Naive thymus-derived CD8-positive, alpha-beta T cell (primary cell): ENCODE data around the gene ADGRL3. TPM values are rescaled to one million over a fixed set of nuclear protein-coding genes. Genes with fewer than 3 reads are reported as not detected.

Source experiments
- ATAC-seq, 2 donors: fragments of 150-1000 bp; cut with Tn5 transposase in 1 of 2; sonication (Bioruptor Pico), chemical (Tn5 transposase) in 1 of 2; 1 replicate in 1 of 2; 2 replicates in 1 of 2; pipeline ENCODE4 v1.10.0; 2021; ENCODE audit warnings: mild to moderate bottlenecking in 2 of 2, moderate library complexity in 2 of 2
- POLR2A ChIA-PET: fragments of 350-600 bp; sonication (Branson Sonifier 250); formaldehyde crosslinking; loops from one replicate; lab custom pipeline; 2021; ENCODE audit warnings: antibody characterized with exemption; lab: Charles Lee
- DNase-seq, 10 donors: peaks; one replicate each; pipeline versions ENCODE4 v3.0.0 to v3.0.0-alpha.2; 2020 to 2022
- H3K27ac Mint-ChIP-seq, 10 donors: one replicate each; pipeline ENCODE4 v1.8.0; 2020 to 2022; ENCODE audit warnings: mild to moderate bottlenecking in 10 of 10, mixed read lengths in 10 of 10, moderate library complexity in 4 of 10, inconsistent platforms in 1 of 10
- H3K27me3 Mint-ChIP-seq, 5 donors: one replicate each; pipeline ENCODE4 v1.8.0; 2021 to 2022; ENCODE audit warnings: mixed read lengths in 5 of 5
- H3K36me3 Mint-ChIP-seq, 3 donors: one replicate each; pipeline ENCODE4 v1.8.0; 2020 to 2022; ENCODE audit warnings: mixed read lengths in 3 of 3, mild to moderate bottlenecking in 2 of 3, inconsistent platforms in 1 of 3
- H3K4me1 Mint-ChIP-seq, 4 donors: one replicate each; pipeline ENCODE4 v1.8.0; 2021 to 2022; ENCODE audit warnings: mixed read lengths in 4 of 4
- H3K4me3 Mint-ChIP-seq, 10 donors: one replicate each; pipeline ENCODE4 v1.8.0; 2020 to 2022; ENCODE audit warnings: mild to moderate bottlenecking in 10 of 10, mixed read lengths in 10 of 10, moderate library complexity in 6 of 10, inconsistent platforms in 1 of 10
- H3K9me3 Mint-ChIP-seq, 9 donors: one replicate each; pipeline ENCODE4 v1.8.0; 2020 to 2022; ENCODE audit warnings: mixed read lengths in 9 of 9, mild to moderate bottlenecking in 3 of 9, inconsistent platforms in 1 of 9, moderate library complexity in 1 of 9
- polyA plus RNA-seq, 3 donors: library from polyadenylated mRNA; unstranded; fragments of 300-500 nt; fragmentation: Illumina TruSeq; gene quantifications; one replicate each; pipeline ENCODE4 v1.2.3, GENCODE V29; 2021
- total RNA-seq, 8 experiments: library from RNA in 2 of 8; stranded (reverse) in 2 of 8; gene quantifications; one replicate each; pipeline ENCODE4 v1.2.3 and lab custom pipeline; 2021 to 2026

ADGRL3 gene
- total and polyA plus RNA-seq, 5 experiments from 2014 or later, result not detected

GRCh38 chr4:61889117-61889516 is 689.0 kb downstream of the ADGRL3 start:
- no peak overlapping the region for H3K27ac Mint-ChIP-seq
- POLR2A ChIA-PET, result no interaction called here
- ATAC-seq, result no peak
- DNase-seq, result no peak
- no peaks in the 10 kb centered on the region for H3K27me3 Mint-ChIP-seq
- peaks cover 0 to 12% (median 4%) of the 10 kb centered on the region in 9 donors for H3K9me3 Mint-ChIP-seq
- H3K4me1 Mint-ChIP-seq, result no peaks in the 10 kb centered on the region
- H3K4me3 Mint-ChIP-seq, result no peak overlapping the region
- no peaks in the 10 kb centered on the region for H3K36me3 Mint-ChIP-seq

GRCh38 chr4:61890321-61890720 is 690.2 kb downstream of the ADGRL3 start:
- DNase-seq, result no peak
- POLR2A ChIA-PET, result no interaction called here
- no peak overlapping the region for H3K27ac Mint-ChIP-seq
- ATAC-seq, result no peak
- H3K4me3 Mint-ChIP-seq, result no peak overlapping the region
- no peaks in the 10 kb centered on the region for H3K36me3 Mint-ChIP-seq
- H3K4me1 Mint-ChIP-seq, result no peaks in the 10 kb centered on the region
- peaks cover 0 to 16% (median 7%) of the 10 kb centered on the region in 9 donors for H3K9me3 Mint-ChIP-seq
- peaks cover 0 to 2% (median 0%) of the 10 kb centered on the region in 5 donors for H3K27me3 Mint-ChIP-seq

- no peak overlapping the region for H3K4me3 Mint-ChIP-seq
- peaks cover 0 to 2% (median 0%) of the 10 kb centered on the region in 5 donors for H3K27me3 Mint-ChIP-seq
- H3K36me3 Mint-ChIP-seq, result no peaks in the 10 kb centered on the region
- no peak for ATAC-seq
- H3K9me3 Mint-ChIP-seq, result peaks cover 0 to 17% (median 5%) of the 10 kb centered on the region in 9 donors
- no peak overlapping the region for H3K27ac Mint-ChIP-seq
- POLR2A ChIA-PET, result no interaction called here
- no peaks in the 10 kb centered on the region for H3K4me1 Mint-ChIP-seq
- DNase-seq, result no peak
Observed at GRCh38 chr4:61891953-61892352, 691.8 kb downstream of the ADGRL3 start.

- DNase-seq, result no peak
- Mint-ChIP-seq H3K27me3 (peaks cover 0 to 2% (median 0%) of the 10 kb centered on the region in 5 donors), H3K4me1 (no peaks in the 10 kb centered on the region), H3K4me3 (no peak overlapping the region), H3K36me3 (no peaks in the 10 kb centered on the region), H3K27ac (no peak overlapping the region), H3K9me3 (peaks cover 0 to 21% (median 11%) of the 10 kb centered on the region in 9 donors)
- POLR2A ChIA-PET, result no interaction called here
- ATAC-seq, result no peak
Observed at GRCh38 chr4:61896634-61897033, 696.5 kb downstream of the ADGRL3 start.

- Mint-ChIP-seq H3K9me3 (peaks cover 0 to 7% (median 0%) of the 10 kb centered on the region in 9 donors), H3K4me3 (no peak overlapping the region), H3K27ac (no peak overlapping the region), H3K36me3 (no peaks in the 10 kb centered on the region), H3K27me3 (no peaks in the 10 kb centered on the region), H3K4me1 (no peaks in the 10 kb centered on the region)
- DNase-seq (no peak), ATAC-seq (no peak)
- POLR2A ChIA-PET, result no interaction called here
Observed at GRCh38 chr4:61909031-61909430, 708.9 kb downstream of the ADGRL3 start.

GRCh38 chr4:61911313-61911756 is 711.2 kb downstream of the ADGRL3 start:
- Mint-ChIP-seq H3K36me3 (no peaks in the 10 kb centered on the region), H3K27ac (no peak overlapping the region), H3K27me3 (no peaks in the 10 kb centered on the region), H3K4me3 (no peak overlapping the region), H3K4me1 (no peaks in the 10 kb centered on the region), H3K9me3 (peaks cover 0 to 13% (median 0%) of the 10 kb centered on the region in 9 donors)
- ATAC-seq, result no peak
- no peak for DNase-seq
- POLR2A ChIA-PET, result no interaction called here

- Mint-ChIP-seq H3K4me3 (no peak overlapping the region), H3K36me3 (no peaks in the 10 kb centered on the region), H3K4me1 (no peaks in the 10 kb centered on the region), H3K9me3 (peaks cover 0 to 16% (median 4%) of the 10 kb centered on the region in 9 donors), H3K27me3 (no peaks in the 10 kb centered on the region), H3K27ac (no peak overlapping the region)
- DNase-seq (no peak), ATAC-seq (no peak)
- POLR2A ChIA-PET, result no interaction called here
Observed at GRCh38 chr4:61913619-61914018, 713.5 kb downstream of the ADGRL3 start.

- Mint-ChIP-seq H3K4me3 (no peak overlapping the region), H3K27me3 (no peaks in the 10 kb centered on the region), H3K27ac (no peak overlapping the region), H3K9me3 (peaks cover 0 to 17% (median 3%) of the 10 kb centered on the region in 9 donors), H3K4me1 (no peaks in the 10 kb centered on the region), H3K36me3 (no peaks in the 10 kb centered on the region)
- POLR2A ChIA-PET, result no interaction called here
- no peak for ATAC-seq
- no peak for DNase-seq
Observed at GRCh38 chr4:61915501-61915900, 715.4 kb downstream of the ADGRL3 start.

- H3K36me3 Mint-ChIP-seq, result no peaks in the 10 kb centered on the region
- H3K27ac Mint-ChIP-seq, result no peak overlapping the region
- H3K9me3 Mint-ChIP-seq, result peaks cover 0 to 17% (median 4%) of the 10 kb centered on the region in 9 donors
- H3K4me3 Mint-ChIP-seq, result no peak overlapping the region
- DNase-seq (no peak), ATAC-seq (no peak)
- no peaks in the 10 kb centered on the region for H3K27me3 Mint-ChIP-seq
- POLR2A ChIA-PET, result no interaction called here
- H3K4me1 Mint-ChIP-seq, result no peaks in the 10 kb centered on the region
Observed at GRCh38 chr4:61918507-61918906, 718.4 kb downstream of the ADGRL3 start.

- no peak overlapping the region for H3K27ac Mint-ChIP-seq
- DNase-seq (no peak), ATAC-seq (no peak)
- no peaks in the 10 kb centered on the region for H3K36me3 Mint-ChIP-seq
- no peaks in the 10 kb centered on the region for H3K27me3 Mint-ChIP-seq
- POLR2A ChIA-PET, result no interaction called here
- no peak overlapping the region for H3K4me3 Mint-ChIP-seq
- peaks cover 0 to 17% (median 4%) of the 10 kb centered on the region in 9 donors for H3K9me3 Mint-ChIP-seq
- H3K4me1 Mint-ChIP-seq, result no peaks in the 10 kb centered on the region
Observed at GRCh38 chr4:61918987-61919386, 718.9 kb downstream of the ADGRL3 start.

- Mint-ChIP-seq H3K27ac (no peak overlapping the region), H3K4me3 (no peak overlapping the region), H3K27me3 (no peaks in the 10 kb centered on the region), H3K9me3 (peaks cover 0 to 17% (median 4%) of the 10 kb centered on the region in 9 donors), H3K4me1 (no peaks in the 10 kb centered on the region), H3K36me3 (no peaks in the 10 kb centered on the region)
- POLR2A ChIA-PET, result no interaction called here
- DNase-seq (no peak), ATAC-seq (no peak)
Observed at GRCh38 chr4:61919561-61919960, 719.4 kb downstream of the ADGRL3 start.

- POLR2A ChIA-PET, result no interaction called here
- peaks cover 0 to 17% (median 4%) of the 10 kb centered on the region in 9 donors for H3K9me3 Mint-ChIP-seq
Observed at GRCh38 chr4:61921920-61922319, 721.8 kb downstream of the ADGRL3 start.

GRCh38 chr4:61922766-61923165 is 722.6 kb downstream of the ADGRL3 start:
- POLR2A ChIA-PET, result no interaction called here
- DNase-seq (no peak), ATAC-seq (no peak)
- Mint-ChIP-seq H3K36me3 (no peaks in the 10 kb centered on the region), H3K27me3 (no peaks in the 10 kb centered on the region), H3K4me1 (no peaks in the 10 kb centered on the region), H3K27ac (no peak overlapping the region), H3K4me3 (no peak overlapping the region), H3K9me3 (peaks cover 0 to 9% (median 0%) of the 10 kb centered on the region in 9 donors)

More at GRCh38 chr4:61921920-61922319, 721.8 kb downstream of the ADGRL3 start:
- no peaks in the 10 kb centered on the region for H3K36me3 Mint-ChIP-seq
- H3K4me3 Mint-ChIP-seq, result no peak overlapping the region
- DNase-seq, result no peak
- no peaks in the 10 kb centered on the region for H3K4me1 Mint-ChIP-seq
- no peak overlapping the region for H3K27ac Mint-ChIP-seq
- ATAC-seq, result no peak
- no peaks in the 10 kb centered on the region for H3K27me3 Mint-ChIP-seq

- no peaks in the 10 kb centered on the region for H3K36me3 Mint-ChIP-seq
- DNase-seq, result no peak
- H3K4me3 Mint-ChIP-seq, result no peak overlapping the region
- POLR2A ChIA-PET, result no interaction called here
- H3K27ac Mint-ChIP-seq, result no peak overlapping the region
- peaks cover 0 to 5% (median 0%) of the 10 kb centered on the region in 9 donors for H3K9me3 Mint-ChIP-seq
- H3K27me3 Mint-ChIP-seq, result no peaks in the 10 kb centered on the region
- no peak for ATAC-seq
- no peaks in the 10 kb centered on the region for H3K4me1 Mint-ChIP-seq
Observed at GRCh38 chr4:61923179-61923578, 723.1 kb downstream of the ADGRL3 start.
